Measurements from ENCODE around the gene CNTNAP2. TPM values are rescaled to one million over a fixed set of nuclear protein-coding genes. Genes with fewer than 3 reads are reported as not detected.
"Not testable (repeated sequence)": the region's sequence is repeated elsewhere in the genome, so short reads cannot be mapped to it uniquely, and the experiment has no call there.

Gene CNTNAP2
- total and polyA plus RNA-seq, 2 of the 4 experiments (the other 2 are of a cell fraction) = not detected

- H3K9me3 ChIP-seq (ENCODE audit: control insufficient read depth, insufficient read depth, low read length); BruUV-seq (replicated peaks); POLR2A ChIA-PET (ENCODE audit: unreplicated experiment); H4K5ac ChIP-seq (ENCODE audit: low read depth, low read length); H2BK5ac ChIP-seq (ENCODE audit: low read depth, low read length, poor library complexity, severe bottlenecking); H3K4me3 ChIP-seq (ENCODE audit: insufficient read depth, low read depth, low read length); H3K4ac ChIP-seq (ENCODE audit: low read depth, low read length); H2BK20ac ChIP-seq (ENCODE audit: low read depth, low read length); H4K20me1 ChIP-seq (ENCODE audit: insufficient read depth, low read length); H3K4me2 ChIP-seq (ENCODE audit: low read depth, low read length); H3K79me1 ChIP-seq (ENCODE audit: low read depth in 1 of 2, low read length in 2 of 2); H2BK120ac ChIP-seq (ENCODE audit: low read depth, low read length); H3K56ac ChIP-seq (ENCODE audit: extremely low read depth, insufficient read depth, low read length); ATAC-seq (ENCODE audit: low read depth); H3K36me3 ChIP-seq (ENCODE audit: control insufficient read depth, insufficient read depth, low read length); DNase-seq; dilution Hi-C loops (cut with HindIII; ENCODE audit: low sequenced_read_pairs, unreplicated experiment); in situ Hi-C loops (cut with MboI; ENCODE audit: low sequenced_read_pairs); H4K8ac ChIP-seq (ENCODE audit: low read depth in 2 of 2, low read length in 2 of 2); H2AK5ac ChIP-seq (ENCODE audit: low read depth, low read length); H3K27ac ChIP-seq (ENCODE audit: insufficient read depth, low read length); H3K27me3 ChIP-seq (ENCODE audit: control insufficient read depth, insufficient read depth, low read length); H4K91ac ChIP-seq (ENCODE audit: insufficient read depth, low read depth, low read length); H3K23ac ChIP-seq (ENCODE audit: low read depth, low read length); H2AK9ac ChIP-seq (replicated peaks; ENCODE audit: low read depth, low read length, poor library complexity); H3K14ac ChIP-seq (replicated peaks; ENCODE audit: low read depth, low read length); H2BK15ac ChIP-seq (ENCODE audit: low read depth, low read length); intact Hi-C loops (cut with micrococcal nuclease); H3K9ac ChIP-seq (ENCODE audit: low read depth, low read length); H2AFZ ChIP-seq (replicated peaks; ENCODE audit: low read length, poor library complexity); H3K18ac ChIP-seq (ENCODE audit: low read depth, low read length); H3K9me1 ChIP-seq (ENCODE audit: insufficient read depth, low read length); H3K4me1 ChIP-seq (ENCODE audit: control insufficient read depth, insufficient read depth, low read length): not testable (repeated sequence)
- no CpG with 5 or more reads among the region's 3 CpGs for WGBS, 2 experiments (ENCODE audit: extremely low coverage in 2 of 2, insufficient read length in 1 of 2)
- CTCF ChIA-PET = interaction anchor here (0.6 kb wide), 1 partner anchor 40 kb away, joined by 3 read pairs; no protein-coding TSS in a partner anchor
Observed at GRCh38 chr7:148430690-148431089, 2314.1 kb downstream of the CNTNAP2 start.
